ENCODE data around the gene TNFAIP8L1.
"Not testable (repeated sequence)": the region's sequence is repeated elsewhere in the genome, so short reads cannot be mapped to it uniquely, and the experiment has no call there.

The TNFAIP8L1 gene

DNA sequence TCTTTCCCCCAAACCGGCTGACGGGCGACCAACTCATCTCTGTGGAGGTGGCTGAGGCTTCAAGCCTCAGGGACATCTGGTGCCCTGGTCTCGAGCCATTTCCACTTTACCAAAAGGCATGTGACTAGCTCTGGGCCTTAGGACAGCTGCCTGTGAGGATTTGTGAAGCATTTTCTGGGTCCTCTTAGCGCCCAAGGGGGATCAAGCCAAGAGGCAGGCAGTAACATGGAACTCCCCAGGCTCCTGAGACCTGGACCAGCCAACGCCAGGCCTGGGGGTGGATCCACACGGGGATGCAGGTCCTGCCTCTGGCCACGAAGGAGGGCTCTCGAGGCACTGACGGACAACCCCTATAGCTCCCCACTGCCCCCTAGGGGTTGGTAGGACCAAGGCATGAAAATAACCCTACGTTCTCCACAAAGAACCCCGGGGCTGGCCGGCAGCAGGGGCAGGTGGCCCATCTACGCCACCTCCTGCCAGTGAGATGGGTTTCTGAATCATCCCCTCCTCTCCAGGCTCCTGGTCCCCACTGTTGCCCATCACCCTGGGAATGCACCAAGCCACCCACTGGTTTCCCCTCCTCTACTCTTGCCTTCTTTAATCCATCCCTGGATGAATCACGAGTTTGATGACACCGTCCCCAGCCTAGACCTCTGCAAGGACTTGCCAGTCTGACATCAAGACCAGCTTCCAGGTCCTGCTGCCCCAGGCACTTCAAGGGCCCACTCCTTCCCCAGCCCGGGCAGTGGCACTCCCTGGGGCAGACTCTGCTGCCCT, 37.8 kb downstream of the TNFAIP8L1 start:
- no peak for DNase-seq (ENCODE audit: low read depth in 1 of 2, low spot score in 1 of 2)

DNA sequence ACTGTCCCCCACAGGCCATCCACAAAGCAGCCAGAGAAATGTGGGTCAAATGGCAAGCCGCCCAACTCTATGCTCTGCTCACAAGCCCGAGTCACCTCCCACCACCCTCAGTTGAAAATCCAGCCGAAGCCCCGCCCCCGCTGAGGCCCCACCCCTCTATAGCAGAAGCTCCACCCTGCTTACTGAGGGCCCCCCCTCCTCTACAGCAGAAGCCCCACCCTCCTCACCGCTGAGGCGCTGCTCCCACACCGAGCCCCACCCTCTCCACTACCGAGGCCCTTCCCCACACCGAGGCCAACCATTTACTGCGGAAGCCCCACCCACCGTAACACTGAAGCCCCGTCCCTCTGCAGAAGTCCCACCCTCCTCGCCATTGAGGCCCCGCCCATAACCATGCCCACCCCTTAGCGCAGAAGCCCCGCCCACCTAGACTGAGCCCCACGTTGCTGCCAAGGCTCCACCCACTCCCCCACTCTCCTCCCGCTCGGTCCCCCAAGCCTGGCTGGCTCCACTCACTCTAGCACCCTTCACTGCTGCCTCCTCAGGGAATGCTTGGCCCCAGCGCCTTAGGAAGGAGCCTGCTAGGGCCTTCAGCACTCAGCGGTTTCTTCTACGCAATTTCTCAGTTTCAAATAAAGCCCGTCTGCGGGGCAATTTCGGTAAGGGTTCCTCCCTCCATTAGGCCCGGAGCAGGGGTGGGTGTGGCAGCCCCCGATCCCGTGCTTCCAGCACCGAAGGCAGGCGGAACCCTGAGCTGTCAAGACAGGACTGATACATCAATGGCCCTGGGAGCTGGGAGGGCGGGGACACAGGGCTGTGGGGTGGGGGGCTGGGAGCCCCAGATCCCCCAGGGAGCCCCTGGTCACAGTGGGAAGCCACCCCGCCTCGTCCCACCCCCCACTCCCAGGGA, 39.8 kb downstream of the TNFAIP8L1 start:
- DNase-seq (ENCODE audit: low read depth in 1 of 2, low spot score in 1 of 2): peak in 1 of 2 donors; percentile 8

DNA sequence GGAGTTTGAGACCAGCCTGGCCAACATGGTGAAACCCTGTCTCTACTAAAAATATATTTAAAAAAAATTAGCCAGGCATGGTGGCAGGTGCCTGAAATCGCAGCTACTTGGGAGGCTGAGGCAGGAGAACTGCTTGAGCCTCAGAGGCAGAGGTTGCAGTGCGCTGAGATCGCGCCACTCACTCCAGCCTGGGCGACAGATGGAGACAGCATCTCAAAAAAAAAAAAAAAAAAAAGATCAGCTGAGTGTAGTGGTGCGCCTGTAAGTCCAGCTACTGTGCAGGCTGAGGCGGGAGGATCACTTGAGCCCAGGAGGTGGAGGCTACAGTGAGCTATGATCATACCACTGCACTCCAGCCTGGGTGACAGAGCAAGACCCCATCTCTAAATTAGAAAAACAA, 40.7 kb downstream of the TNFAIP8L1 start:
- DNase-seq (ENCODE audit: low read depth in 1 of 2, low spot score in 1 of 2): not testable (repeated sequence)

DNA sequence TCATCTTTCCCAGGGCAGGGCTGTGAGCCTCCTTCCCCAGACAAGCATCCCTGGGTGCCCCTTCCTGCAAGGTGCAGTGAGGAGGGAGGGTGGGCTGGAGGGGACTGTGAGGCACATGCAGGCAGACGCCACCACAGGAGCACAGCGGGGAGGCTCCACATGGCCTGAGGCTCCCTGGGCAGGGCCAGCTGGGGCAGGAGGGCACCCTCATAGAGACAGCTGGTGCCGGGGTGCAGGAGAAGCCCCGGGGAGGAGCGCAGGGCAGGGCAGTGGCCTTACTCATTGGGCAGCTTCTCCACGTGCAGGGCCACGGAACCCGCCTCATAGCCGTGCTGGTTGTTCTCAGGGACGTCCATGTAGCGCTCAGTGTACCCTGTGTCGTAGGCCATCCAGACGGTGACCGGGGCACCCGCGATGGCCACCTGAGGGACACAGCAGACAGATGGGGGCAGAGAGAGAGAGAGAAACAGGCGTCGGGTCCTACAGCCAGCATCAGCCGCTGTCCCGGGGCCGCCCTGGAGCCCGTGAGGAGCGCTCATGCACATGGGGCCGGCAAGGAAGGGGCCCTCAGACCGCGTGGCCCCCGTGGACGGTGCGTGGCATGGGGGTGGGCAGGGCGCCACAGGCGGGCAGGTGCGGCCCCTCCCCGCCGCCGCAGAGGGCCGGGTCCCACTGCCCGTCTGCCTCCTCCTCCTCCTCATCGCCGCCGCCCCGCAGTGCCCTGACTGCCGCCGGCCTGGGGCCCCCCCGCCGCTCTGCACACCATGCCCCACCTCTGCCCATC, 43.3 kb downstream of the TNFAIP8L1 start:
- no peak for DNase-seq (ENCODE audit: low read depth in 1 of 2, low spot score in 1 of 2)

DNA sequence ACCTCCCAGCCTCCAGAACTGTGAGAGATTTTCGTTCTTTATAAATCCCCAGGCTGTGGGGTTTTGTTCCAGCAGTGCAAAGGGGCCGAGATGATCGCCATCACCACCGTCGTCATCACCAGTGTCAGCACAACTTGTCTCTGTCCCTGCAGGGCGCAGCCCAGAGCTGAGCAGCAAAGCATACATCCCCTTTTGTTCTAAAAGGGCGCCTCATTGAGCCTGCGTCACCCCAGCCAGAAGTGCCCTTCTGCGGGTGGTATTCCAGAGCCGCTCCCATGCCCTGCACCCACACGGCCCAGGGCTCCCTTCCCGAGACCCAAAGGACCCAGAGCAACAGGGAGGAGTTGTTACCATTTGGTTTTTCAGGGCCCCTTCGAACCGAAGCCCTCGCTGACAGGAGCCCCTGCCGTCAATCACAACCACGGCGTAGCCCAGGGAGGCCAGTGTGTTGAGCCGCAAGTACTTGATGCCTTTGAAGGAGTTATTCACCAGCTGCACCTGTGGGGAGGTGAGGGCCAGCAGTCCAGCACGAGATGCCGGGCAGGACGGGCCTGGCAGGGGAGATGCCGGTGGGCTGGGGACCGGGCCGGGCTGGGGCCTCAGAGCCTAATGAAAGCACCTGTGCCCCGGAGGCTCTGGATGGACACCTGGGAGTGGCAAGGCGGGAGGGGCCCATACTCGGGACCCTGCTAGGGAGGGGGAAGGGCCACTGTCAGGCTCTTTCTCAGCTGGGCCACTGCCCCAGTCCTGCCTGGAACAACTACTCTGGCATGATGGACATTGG, 45.2 kb downstream of the TNFAIP8L1 start:
- no peak for DNase-seq (ENCODE audit: low read depth in 1 of 2, low spot score in 1 of 2)

DNA sequence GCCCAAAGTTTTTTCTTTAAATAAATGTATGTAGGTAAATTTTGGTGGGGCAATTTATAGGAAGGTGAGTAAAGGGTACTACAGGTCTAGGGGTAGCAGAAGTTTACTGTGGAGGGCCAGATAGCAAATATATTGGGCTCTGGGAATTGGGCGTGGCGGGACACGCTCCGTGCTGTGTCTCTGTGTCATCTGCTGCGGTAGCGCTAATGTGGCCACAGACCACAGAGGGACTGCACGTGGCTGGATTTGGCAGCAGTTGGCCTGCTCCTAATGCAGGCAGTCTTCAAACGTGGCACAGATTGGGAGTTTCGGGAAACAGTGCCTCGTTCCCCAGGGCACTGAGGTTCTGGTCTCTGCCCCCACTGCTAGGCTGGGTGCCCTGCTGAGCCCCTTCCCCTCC, 47.4 kb downstream of the TNFAIP8L1 start:
- DNase-seq (ENCODE audit: low read depth in 1 of 2, low spot score in 1 of 2): no peak

DNA sequence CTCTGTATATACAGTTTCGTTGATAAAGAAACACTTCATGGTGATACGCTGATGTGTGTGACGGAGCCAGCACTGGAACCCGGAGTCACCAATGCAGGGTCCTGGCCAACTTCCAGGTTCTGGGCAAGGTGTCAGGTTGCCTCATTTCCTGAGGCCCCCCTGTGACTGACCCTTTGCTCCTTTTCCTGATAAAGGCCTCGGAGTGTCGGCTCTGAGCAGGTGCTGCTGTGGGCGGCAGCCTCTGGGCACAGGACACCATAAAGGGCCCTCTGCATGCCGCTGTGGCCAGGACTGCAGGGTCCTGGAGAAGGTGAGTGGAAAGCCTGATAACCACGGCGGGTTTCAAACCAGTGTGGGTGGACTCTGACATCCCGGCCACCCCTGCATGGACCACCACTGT, 48.1 kb downstream of the TNFAIP8L1 start:
- DNase-seq (ENCODE audit: low read depth in 1 of 2, low spot score in 1 of 2): no peak

DNA sequence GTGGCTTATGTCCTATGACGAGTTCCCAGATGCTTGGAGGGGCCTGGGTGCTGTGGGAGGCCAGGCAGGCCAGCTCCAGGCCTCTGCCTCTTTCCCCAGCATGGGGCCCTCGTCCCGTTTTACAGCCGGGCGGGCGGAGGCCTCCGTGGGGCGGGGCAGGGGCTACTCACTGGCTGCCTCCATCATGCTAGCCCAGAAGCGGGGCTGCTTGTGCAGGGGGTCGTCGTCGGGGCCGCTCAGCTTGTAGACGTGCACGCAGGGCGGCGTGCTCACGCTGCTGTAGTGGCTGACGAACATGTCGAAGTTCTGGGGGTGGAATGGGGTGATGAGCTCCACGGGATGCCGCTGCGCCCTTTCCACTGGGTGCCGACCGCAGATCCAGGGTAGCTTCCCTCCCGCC, 49.3 kb downstream of the TNFAIP8L1 start:
- no peak for DNase-seq (ENCODE audit: low read depth in 1 of 2, low spot score in 1 of 2)

DNA sequence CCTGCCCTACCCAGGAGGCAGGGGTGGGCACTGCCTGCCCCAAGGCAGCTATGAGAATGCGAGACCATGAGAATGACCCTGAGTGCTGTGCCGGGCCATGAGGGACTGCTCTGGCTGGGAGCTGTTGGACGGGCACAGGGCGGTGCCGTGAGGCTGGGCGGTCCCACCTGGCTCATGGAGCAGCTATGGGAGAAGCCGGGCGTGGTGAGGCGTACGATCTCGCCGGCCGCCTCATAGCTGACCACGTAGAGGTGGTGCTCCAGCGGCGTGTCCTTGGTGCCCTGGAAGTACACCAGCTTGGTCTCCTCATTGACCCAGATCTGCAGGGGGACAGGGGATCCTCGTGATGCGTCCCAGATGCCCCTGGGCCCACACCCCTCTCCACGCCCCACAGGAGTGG, 50.1 kb downstream of the TNFAIP8L1 start:
- no peak for DNase-seq (ENCODE audit: low read depth in 1 of 2, low spot score in 1 of 2)

DNA sequence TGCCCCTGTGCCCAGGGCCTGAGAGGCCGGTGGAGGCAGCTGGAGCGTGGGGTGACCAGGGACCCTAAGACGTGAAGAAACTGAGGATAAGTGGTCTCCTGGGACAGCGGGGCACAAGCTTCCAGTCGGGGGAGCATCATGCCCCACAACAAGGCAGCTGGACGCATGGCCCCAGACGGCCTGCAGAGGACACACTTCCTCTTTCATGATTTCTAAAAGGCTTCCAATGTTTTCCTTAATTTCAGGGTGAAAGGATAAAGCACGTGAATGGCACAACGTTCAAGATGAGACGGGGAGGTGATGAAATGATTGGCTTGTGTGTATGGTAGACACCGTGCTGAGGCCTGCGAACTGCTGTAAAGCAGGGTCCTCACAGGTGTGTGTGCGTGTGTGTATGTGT, 51.0 kb downstream of the TNFAIP8L1 start:
- no peak for DNase-seq (ENCODE audit: low read depth in 1 of 2, low spot score in 1 of 2)

DNA sequence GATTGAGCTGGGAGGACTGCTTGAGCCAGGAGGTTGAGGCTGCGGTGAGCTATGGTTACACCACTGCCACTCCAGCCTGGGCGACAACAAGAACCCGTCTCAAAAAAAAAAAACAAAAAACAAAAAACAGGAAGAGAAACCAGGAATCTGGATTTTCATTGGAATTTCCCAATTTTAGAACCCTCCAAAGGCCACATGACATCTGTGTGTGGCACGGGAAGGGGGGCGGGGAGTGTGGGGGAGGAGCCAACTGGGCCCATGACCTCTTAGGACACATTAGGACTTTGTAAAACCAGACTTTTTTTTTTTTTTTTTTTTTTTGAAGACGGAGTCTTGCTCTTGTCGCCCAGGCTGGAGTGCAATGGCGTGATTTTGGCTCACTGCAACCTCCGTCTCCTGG, 52.1 kb downstream of the TNFAIP8L1 start:
- no peak for DNase-seq (ENCODE audit: low read depth in 1 of 2, low spot score in 1 of 2)

DNA sequence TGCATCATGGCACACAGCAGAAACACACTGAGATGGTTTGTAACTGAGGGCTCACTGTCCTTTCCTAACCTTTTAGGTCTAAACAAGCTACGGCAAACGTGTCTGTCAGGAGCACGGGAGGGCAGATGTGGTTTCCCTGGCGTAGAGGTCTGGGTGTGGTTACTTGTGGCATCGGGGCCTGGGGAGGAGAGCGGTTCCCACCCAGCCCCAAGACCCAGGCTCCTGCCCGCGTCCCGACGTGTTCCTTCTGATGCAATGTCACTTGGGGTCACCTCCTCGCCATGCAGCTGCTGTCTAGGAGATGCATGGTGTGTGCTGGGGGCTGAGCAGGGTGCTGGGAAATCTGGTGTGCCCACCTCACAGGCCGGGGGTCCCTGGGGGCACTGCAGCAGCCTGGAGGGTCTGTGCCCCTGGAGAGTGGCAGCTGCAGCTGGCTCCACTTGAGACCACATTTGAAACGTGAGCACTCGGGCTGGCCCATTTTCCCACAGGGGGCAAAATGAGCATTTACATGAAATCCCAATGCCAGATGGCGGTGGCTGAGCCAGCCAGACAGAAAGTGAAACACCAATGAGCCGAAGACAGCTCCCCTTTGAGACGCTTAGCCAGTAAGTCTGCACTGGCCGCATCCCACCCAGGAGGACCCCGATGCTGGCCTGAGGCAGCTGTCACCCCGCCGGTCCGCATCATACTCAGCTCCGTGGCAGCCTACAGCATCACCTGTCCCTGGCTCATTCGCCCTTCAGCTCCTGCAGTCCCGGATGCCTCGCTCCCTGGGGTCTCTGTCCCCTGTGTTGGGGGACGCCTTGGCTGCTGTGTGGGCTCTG, 53.1 kb downstream of the TNFAIP8L1 start:
- no peak for DNase-seq (ENCODE audit: low read depth in 1 of 2, low spot score in 1 of 2)

DNA sequence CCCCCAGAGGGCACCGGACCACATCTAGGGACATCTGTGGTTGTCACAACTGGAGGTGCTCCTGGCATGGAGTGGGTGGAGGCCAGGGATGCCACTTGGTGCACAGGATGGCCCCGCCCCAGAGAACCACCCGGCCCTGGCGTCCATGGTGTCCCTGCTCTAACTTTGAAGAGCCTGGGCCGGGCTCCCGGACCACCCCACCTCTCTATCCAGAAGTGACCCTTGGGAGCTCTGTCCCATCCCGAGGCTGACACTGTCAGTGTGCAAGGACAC, 53.7 kb downstream of the TNFAIP8L1 start:
- DNase-seq (ENCODE audit: low read depth in 1 of 2, low spot score in 1 of 2): no peak

DNA sequence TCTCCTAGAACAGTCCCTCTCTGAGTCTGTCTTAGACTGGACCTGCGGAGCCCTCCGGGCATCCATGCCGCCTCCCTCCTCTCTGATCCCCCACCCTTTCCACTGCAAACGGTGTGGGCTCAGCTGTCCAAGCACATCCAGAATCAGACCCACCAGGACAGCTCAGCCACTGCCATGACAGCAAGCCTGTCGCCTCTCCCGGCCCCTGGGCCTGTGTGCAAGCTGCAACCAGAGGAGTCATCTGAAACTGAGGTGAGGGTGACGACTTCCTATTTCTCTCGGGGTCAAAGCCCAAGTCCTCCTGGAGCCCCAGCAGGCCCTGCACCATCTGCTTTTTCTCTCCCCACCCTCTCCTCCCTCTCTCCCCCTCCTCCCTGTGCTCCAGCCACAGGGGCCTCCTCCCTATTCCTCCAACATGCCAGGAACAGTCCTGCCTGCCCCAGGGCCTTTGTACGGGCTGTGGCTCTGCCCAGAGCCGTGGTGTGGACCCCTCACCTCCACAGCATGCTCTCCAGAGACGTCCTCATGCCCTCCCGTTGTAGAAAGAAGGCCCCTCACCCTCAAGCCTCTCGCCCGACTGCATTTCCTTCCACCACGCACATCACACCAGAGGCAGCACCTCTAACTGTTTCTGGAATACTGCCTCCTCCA, 54.3 kb downstream of the TNFAIP8L1 start:
- DNase-seq (ENCODE audit: low read depth in 1 of 2, low spot score in 1 of 2): no peak

DNA sequence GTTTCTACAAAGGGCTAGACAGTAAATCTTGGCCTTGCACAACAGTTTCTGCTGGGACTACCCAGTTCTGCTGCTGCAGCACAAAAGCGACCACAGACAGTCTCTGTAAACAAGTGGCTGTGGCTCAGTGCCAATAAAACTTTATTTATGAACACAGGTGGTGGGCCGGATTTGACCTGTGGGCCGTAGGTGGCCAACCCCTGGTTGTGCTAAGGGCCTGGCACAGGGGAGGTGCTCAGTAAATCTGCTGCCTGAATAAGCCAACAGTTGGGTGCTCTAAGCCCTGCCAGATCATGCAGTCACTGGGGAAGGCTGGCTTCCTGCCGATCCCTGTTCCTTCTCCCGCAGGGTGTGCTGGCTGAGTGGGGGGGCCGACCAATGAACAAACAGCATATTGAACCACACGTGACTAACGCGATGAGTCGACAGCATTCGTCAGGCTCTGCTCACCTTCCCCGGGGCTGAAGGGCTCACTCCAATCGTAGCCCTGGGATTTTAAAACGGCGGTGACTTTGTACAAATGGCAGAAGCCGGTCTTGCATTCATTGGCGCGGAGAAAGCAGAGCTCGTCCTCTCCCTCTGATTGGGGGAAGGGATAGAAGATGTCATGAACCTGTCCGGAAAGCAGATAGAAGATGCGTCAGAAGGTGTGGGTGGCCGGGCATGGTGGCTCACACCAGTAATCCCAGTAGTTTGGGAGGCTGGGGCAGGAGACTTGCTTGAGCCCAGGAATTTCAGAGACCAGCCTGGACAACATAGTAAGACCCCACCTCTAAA, 55.1 kb downstream of the TNFAIP8L1 start:
- DNase-seq (ENCODE audit: low read depth in 1 of 2, low spot score in 1 of 2): no peak

DNA sequence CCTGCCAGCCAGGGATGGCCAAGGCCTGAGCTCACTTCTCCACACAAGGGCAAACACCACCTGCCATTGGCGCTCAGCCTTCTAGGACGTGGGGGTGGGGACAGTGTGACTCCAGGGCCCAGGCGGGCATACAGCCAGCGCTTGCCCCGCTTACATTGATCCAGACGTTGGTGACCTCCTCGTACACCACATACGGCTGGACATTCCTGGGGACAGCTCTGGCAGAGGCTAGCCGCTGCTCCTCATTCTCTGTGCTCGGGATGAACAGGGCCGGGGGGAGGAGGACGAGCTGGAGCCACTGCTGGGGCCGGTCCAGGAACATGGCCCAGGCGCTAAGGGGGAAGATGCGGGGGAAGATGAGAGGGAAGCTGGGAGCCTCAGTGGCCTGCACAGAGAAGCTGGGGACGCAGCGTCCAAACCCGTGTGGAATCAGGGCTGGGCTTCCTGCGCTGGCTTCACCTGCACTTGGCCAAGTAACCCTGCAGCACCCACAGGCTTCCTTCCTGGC, 56.0 kb downstream of the TNFAIP8L1 start:
- no peak for DNase-seq (ENCODE audit: low read depth in 1 of 2, low spot score in 1 of 2)

DNA sequence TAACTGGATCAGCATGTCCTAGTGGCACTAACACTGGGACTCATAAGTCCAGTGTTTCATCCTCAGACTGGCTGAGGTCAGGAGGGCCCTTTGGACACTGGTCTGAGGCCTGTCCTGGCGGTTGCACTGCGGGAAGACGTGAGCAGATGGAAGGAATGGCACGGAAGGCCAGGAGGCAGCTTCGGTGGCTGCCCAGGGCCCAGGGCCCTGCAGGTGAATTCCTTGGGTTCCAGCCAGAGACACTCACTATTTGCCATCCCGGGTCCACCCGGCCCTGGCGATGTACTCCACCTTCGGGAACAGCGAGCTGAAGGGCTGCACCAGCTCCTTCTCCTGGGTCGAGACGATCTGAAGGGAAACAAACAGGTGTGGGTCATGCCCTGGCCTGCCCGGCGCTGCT, 58.0 kb downstream of the TNFAIP8L1 start:
- DNase-seq (ENCODE audit: low read depth in 1 of 2, low spot score in 1 of 2): no peak

DNA sequence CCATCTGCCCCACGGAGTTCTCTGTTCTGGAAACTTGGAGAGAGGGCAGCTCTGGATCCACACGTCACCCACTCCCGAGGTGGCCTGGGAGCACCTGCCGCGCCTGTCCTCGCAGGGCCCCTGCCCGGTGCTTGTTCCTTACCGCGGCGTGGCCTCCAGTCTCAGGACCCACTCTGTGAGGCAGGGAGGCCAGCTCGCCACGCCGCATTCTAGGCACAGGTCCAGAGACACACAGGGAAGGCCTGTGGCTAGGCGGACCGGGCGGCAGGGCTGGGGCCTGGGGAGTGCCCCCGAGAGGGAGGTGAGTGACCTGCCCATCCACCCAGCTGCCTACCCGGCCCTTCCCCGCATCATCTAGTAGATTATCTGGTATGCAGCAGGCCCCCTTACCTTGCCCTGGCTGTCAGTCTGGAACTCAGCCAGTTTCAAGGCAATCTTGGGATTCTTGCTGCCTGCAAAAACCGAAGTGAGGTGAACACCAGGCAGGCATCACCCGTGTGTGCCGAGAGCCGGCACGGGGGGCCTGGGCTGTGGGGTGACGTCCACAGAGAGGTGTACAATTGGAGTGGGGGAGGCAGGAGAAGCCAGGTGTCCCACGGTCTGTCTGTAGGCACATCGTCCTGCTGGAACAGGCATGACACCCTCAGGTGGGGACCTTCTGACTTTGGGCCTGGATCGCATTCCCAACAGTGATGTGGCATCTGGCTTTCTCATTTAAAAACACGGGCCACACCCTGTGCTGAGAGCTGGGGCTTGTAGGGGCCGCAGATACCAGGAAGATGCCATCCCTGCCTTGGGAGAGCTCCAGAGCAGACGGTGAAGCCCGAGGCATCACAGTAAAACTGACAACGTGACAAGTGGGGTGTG, 60.7 kb downstream of the TNFAIP8L1 start:
- no peak for DNase-seq (ENCODE audit: low read depth in 1 of 2, low spot score in 1 of 2)

Data from stimulated activated CD4-positive, alpha-beta T cell treated with anti-CD3 and anti-CD28 coated beads, Interleukin-15, amount 100 ng/mL, for 1 hour (primary cell).